Panc1 (cell line): ENCODE results near the gene PARP8.

ENCODE experiments used
- CTCF ChIP-seq: fragments of 450-650 bp; IDR thresholded peaks from 2 replicates; pipeline ENCODE4 v1.5.1; 2017; ENCODE audit warnings: mild to moderate bottlenecking
- POLR2AphosphoS5 ChIP-seq: IDR thresholded peaks from 2 replicates; pipeline ENCODE4 v1.6.1; 2012; ENCODE audit warnings: mild to moderate bottlenecking, low read depth, low read length, moderate library complexity

DNA sequence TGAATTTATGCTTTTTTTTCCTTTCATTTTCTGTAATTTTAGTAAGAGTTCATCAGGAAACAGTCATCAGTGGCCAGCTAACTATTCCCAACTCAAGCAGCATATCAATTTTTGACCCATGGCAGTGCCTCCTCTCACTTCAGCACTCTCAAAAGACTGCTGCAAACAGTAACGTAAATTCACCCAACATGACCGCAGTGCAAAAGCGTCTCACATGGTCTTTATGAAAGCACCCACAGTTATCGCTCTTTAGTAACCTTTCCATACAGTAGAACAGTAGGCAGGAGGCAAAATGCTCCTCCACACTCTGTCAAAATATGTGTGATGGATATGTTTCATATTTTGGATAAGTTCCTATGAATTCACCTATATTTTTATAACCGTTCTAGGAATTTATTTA is 48.6 kb downstream of the PARP8 start:
- TF ChIP-seq CTCF: no peak
- TF ChIP-seq POLR2AphosphoS5: no peak
